Stimulated activated CD4-positive, alpha-beta T cell treated with anti-CD3 and anti-CD28 coated beads, Interleukin-4, amount 100 ng/mL, for 4 hours (primary cell): ENCODE results near the gene ZNF239.
"Not testable (repeated sequence)": the region's sequence is repeated elsewhere in the genome, so short reads cannot be mapped to it uniquely, and the experiment has no call there.

Experiments
- DNase-seq, 2 experiments: peaks; one replicate each; pipeline ENCODE4 v3.0.0-alpha.2; 2020

Gene ZNF239

GRCh38 chr10:43574001-43574892 lies at the start of gene ZNF239:
TSS of gene ZNF239 (minus strand) at chr10:43574616. CDS start at chr10:43558079, 16,537 bp downstream.
- peak; percentile 85 to 87 for DNase-seq

- no peak for DNase-seq
Observed at GRCh38 chr10:43623351-43623750, 48.9 kb upstream of the ZNF239 start.

- DNase-seq, result no peak
Observed at GRCh38 chr10:43622038-43622437, 47.6 kb upstream of the ZNF239 start.

- DNase-seq, result no peak
Observed at GRCh38 chr10:43619368-43619767, 45.0 kb upstream of the ZNF239 start.

GRCh38 chr10:43616697-43617370 lies 42.4 kb upstream of the ZNF239 start:
- no peak for DNase-seq

- no peak for DNase-seq
Observed at GRCh38 chr10:43610636-43611035, 36.2 kb upstream of the ZNF239 start.

GRCh38 chr10:43607199-43607573 lies 32.8 kb upstream of the ZNF239 start:
- DNase-seq, result no peak

- DNase-seq, result peak; percentile 72
Observed at GRCh38 chr10:43606323-43607198, 32.1 kb upstream of the ZNF239 start, which contains the start of gene ZNF485. TSS of gene ZNF485 (plus strand) at chr10:43606438. CDS start at chr10:43607051, 613 bp downstream.

- no peak for DNase-seq
Observed at GRCh38 chr10:43605850-43606322, 31.5 kb upstream of the ZNF239 start.

- DNase-seq, result not testable (repeated sequence)
Observed at GRCh38 chr10:43601576-43601975, 27.2 kb upstream of the ZNF239 start.

- no peak for DNase-seq
Observed at GRCh38 chr10:43599333-43599732, 24.9 kb upstream of the ZNF239 start.

GRCh38 chr10:43598446-43598845 lies 24.0 kb upstream of the ZNF239 start:
- DNase-seq, result no peak

- DNase-seq, result no peak
Observed at GRCh38 chr10:43596546-43596945, 22.1 kb upstream of the ZNF239 start.

- no peak for DNase-seq
Observed at GRCh38 chr10:43595739-43596298, 21.4 kb upstream of the ZNF239 start.

GRCh38 chr10:43594944-43595589 lies 20.7 kb upstream of the ZNF239 start:
- DNase-seq, result peak in 1 of 2 experiments; percentile 41

- no peak for DNase-seq
Observed at GRCh38 chr10:43591303-43591904, 17.0 kb upstream of the ZNF239 start.

GRCh38 chr10:43586730-43587115 lies 12.3 kb upstream of the ZNF239 start:
- not testable (repeated sequence) for DNase-seq

- no peak for DNase-seq
Observed at GRCh38 chr10:43585981-43586729, 11.7 kb upstream of the ZNF239 start.

- DNase-seq, result no peak
Observed at GRCh38 chr10:43585046-43585445, 10.6 kb upstream of the ZNF239 start.

- no peak for DNase-seq
Observed at GRCh38 chr10:43584051-43584450, 9.6 kb upstream of the ZNF239 start.

GRCh38 chr10:43576580-43576979 lies 2.2 kb upstream of the ZNF239 start:
- DNase-seq, result no peak
